Stimulated activated CD4-positive, alpha-beta T cell treated with anti-CD3 and anti-CD28 coated beads, Interleukin-12 subunit alpha, Interleukin-12 subunit beta, amount 100 ng/mL, for 48 hours (primary cell): Measurements from ENCODE around the gene MAPRE2.

ENCODE experiments used
- DNase-seq, 3 donors: peaks; one replicate each; pipeline ENCODE4 v3.0.0-alpha.2; 2020; ENCODE audit warnings: low read depth in 2 of 3, low spot score in 1 of 3

MAPRE2 gene

GRCh38 chr18:35174093-35174731 lies 133.0 kb downstream of the MAPRE2 start:
- DNase-seq = no peak

- DNase-seq = no peak
Observed at GRCh38 chr18:35174745-35175144, 133.5 kb downstream of the MAPRE2 start.

GRCh38 chr18:35176925-35177324 lies 135.7 kb downstream of the MAPRE2 start:
- DNase-seq = no peak

GRCh38 chr18:35178260-35178659 lies 137.0 kb downstream of the MAPRE2 start:
- DNase-seq = no peak

GRCh38 chr18:35179906-35180305 lies 138.7 kb downstream of the MAPRE2 start:
- DNase-seq = no peak

- DNase-seq = no peak
Observed at GRCh38 chr18:35180455-35180854, 139.2 kb downstream of the MAPRE2 start.

GRCh38 chr18:35182151-35182550 lies 140.9 kb downstream of the MAPRE2 start:
- no peak for DNase-seq

- no peak for DNase-seq
Observed at GRCh38 chr18:35183886-35184285, 142.7 kb downstream of the MAPRE2 start.

- no peak for DNase-seq
Observed at GRCh38 chr18:35185771-35186170, 144.6 kb downstream of the MAPRE2 start.

- no peak for DNase-seq
Observed at GRCh38 chr18:35186291-35187034, 145.2 kb downstream of the MAPRE2 start.

- no peak for DNase-seq
Observed at GRCh38 chr18:35189510-35189909, 148.3 kb downstream of the MAPRE2 start.

GRCh38 chr18:35190948-35191697 lies 149.9 kb downstream of the MAPRE2 start:
- DNase-seq = no peak

- DNase-seq = no peak
Observed at GRCh38 chr18:35191698-35192025, 150.4 kb downstream of the MAPRE2 start.

GRCh38 chr18:35192415-35192814 lies 151.2 kb downstream of the MAPRE2 start:
- DNase-seq = no peak
